Right ventricle myocardium superior (tissue), 1 donor: ENCODE measurements around the gene ZNF182. TPM values are rescaled to one million over a fixed set of nuclear protein-coding genes. Genes with fewer than 3 reads are reported as not detected.
"Not testable (repeated sequence)": the region's sequence is repeated elsewhere in the genome, so short reads cannot be mapped to it uniquely, and the experiment has no call there.

ENCODE experiments used
- ATAC-seq: fragments of 200-7000 bp; cut with Tn5 transposase; one replicate; pipeline ENCODE4 v1.9.1; 2020; ENCODE audit warnings: mild to moderate bottlenecking; ENCODE audit not compliant: poor library complexity
- DNase-seq: peaks from one replicate; pipeline ENCODE4 v3.0.0-alpha.2; 2020
- intact Hi-C: fragments of 100-400 bp; cut with DNase I; formaldehyde crosslinking; loops from one replicate; pipeline ENCODE4 v1.11.2; 2022
- total RNA-seq: library from RNA; stranded (reverse); fragmentation: NEBNext Ultra II Directional; extraction: Animal tissue kit (Norgen Biotek cat#: 25700); gene quantifications from one replicate; pipeline ENCODE4 v1.2.1, GENCODE V29; 2021
- donor health status: DM: no; HTN: yes; CAD: no; lungs with severe emphysema.

Gene ZNF182
- total RNA-seq, 1 donor from 2014 or later: 3.1 TPM

- intact Hi-C loops: no loop called here
- no peak for DNase-seq
- ATAC-seq: no peak
Observed at GRCh38 chrX:47936224-47936939, 67.4 kb downstream of the ZNF182 start.

- intact Hi-C loops: no loop called here
- DNase-seq (no peak), ATAC-seq (no peak)
Observed at GRCh38 chrX:47933946-47934345, 69.8 kb downstream of the ZNF182 start.

- intact Hi-C loops, DNase-seq, ATAC-seq: not testable (repeated sequence)
Observed at GRCh38 chrX:47931970-47932369, 71.8 kb downstream of the ZNF182 start.

DNA sequence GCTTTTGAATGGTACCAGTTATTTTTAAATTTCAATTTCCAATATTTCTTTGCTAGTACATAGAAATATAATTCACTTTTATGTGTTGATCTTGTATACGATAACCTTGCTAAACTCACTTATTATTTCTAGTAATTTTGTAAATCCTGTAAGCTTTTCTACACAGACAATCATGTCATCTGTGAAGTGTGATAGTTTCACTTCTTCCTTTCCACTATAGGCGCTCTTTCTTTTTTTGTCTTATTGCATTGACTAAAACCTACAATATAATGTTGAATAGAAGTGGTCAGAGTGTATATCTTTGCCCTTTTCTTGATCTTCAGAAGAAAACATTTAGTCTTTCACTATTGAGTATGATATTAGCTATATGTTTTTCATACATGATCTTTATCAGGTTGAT is 76.6 kb downstream of the ZNF182 start:
- no peak for DNase-seq

More for the DNA sequence above, 76.6 kb downstream of the ZNF182 start:
- no peak for ATAC-seq
- intact Hi-C loops: no loop called here

Other genes with a start within 250 kb of the ZNF182 start
- gene ZNF81, start 167.1 kb downstream of the ZNF182 start, total RNA-seq: 5.3 TPM
- gene SPACA5, start 3.0 kb upstream of the ZNF182 start, total RNA-seq: not detected
- 2.9 TPM for gene ZNF630, start 67.7 kb upstream of the ZNF182 start, total RNA-seq
- not detected for gene SPACA5B, start 126.6 kb upstream of the ZNF182 start, total RNA-seq
- not detected for gene SSX5, start 192.8 kb upstream of the ZNF182 start, total RNA-seq